Esophagus muscularis mucosa (tissue), 4 donors: Measurements from ENCODE around the gene LCN15. TPM values are rescaled to one million over a fixed set of nuclear protein-coding genes. Genes with fewer than 3 reads are reported as not detected.

Experiments
- DNase-seq: peaks from one replicate; pipeline ENCODE4 v3.0.0-alpha.2; 2017; ENCODE audit errors: extremely low spot score
- H3K27ac ChIP-seq, 4 donors: fragments of 200-600 bp; sonication (generic); replicated peaks in 1 of 4; 1 replicate in 3 of 4; 2 replicates in 1 of 4; pipeline ENCODE4 v1.5.1; 2016 to 2019; ENCODE audit warnings: mild to moderate bottlenecking in 1 of 4
- H3K27me3 ChIP-seq, 4 donors: fragments of 200-600 bp; sonication (generic); one replicate each; pipeline versions ENCODE4 v1.5.1 to v1.6.0; 2016 to 2019
- H3K36me3 ChIP-seq, 4 donors: fragments of 200-600 bp; sonication (generic); one replicate each; pipeline ENCODE4 v1.5.1; 2016 to 2019
- H3K4me1 ChIP-seq, 4 donors: fragments of 200-600 bp; sonication (generic); one replicate each; pipeline ENCODE4 v1.5.1; 2016 to 2019
- H3K4me3 ChIP-seq, 4 donors: fragments of 200-600 bp; sonication (generic); 1 replicate in 2 of 4; 2 replicates in 2 of 4; pipeline ENCODE4 v1.5.1; 2016 to 2019; ENCODE audit warnings: mild to moderate bottlenecking in 4 of 4, moderate library complexity in 1 of 4
- H3K9me3 ChIP-seq, 4 donors: fragments of 200-600 bp; sonication (generic); 1 replicate in 3 of 4; 2 replicates in 1 of 4; pipeline ENCODE4 v1.5.1; 2016 to 2019
- EP300 ChIP-seq: sonication (generic); formaldehyde crosslinking; IDR thresholded peaks from one replicate; pipeline ENCODE4 v1.6.1; 2017; ENCODE audit warnings: antibody characterized with exemption
- POLR2A ChIP-seq: fragments of 450-650 bp; IDR thresholded peaks from one replicate; pipeline ENCODE4 v1.6.1; 2017; ENCODE audit warnings: antibody characterized with exemption, moderate library complexity, mild to moderate bottlenecking, low read depth
- POLR2AphosphoS5 ChIP-seq, 2 donors: sonication (generic); formaldehyde crosslinking; IDR thresholded peaks; one replicate each; pipeline ENCODE4 v1.6.1; 2017; ENCODE audit warnings: antibody characterized with exemption in 2 of 2
- WGBS: methylation state at CpG from one replicate; pipeline ENCODE4 v1.1.5; 2018; 5-methylcytosine and 5-hydroxymethylcytosine counted together
- intact Hi-C: fragments of 100-400 bp; cut with DNase I; formaldehyde crosslinking; loops from one replicate; pipeline ENCODE4 v1.15.1; 2023
- total RNA-seq, 4 donors: library from RNA; depleted of rRNA; stranded (reverse); fragments of >200 nt; gene quantifications; one replicate each; pipeline versions ENCODE4 v1.1.0 to v1.2.1, GENCODE V29; 2016
- TF ChIP-seq, protein P1 (sequence below), 3 experiments: fragments of 200-600 bp in 2 of 3; fragments of 450-650 bp in 1 of 3; sonication (generic) in 2 of 3; IDR thresholded peaks; one replicate each; pipeline ENCODE4 v1.5.1; 2017 to 2019; ENCODE audit warnings: antibody characterized with exemption in 3 of 3, mild to moderate bottlenecking in 2 of 3, moderate library complexity in 1 of 3

The LCN15 gene, protein sequence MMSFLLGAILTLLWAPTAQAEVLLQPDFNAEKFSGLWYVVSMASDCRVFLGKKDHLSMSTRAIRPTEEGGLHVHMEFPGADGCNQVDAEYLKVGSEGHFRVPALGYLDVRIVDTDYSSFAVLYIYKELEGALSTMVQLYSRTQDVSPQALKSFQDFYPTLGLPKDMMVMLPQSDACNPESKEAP
- total RNA-seq, result not detected

DNA sequence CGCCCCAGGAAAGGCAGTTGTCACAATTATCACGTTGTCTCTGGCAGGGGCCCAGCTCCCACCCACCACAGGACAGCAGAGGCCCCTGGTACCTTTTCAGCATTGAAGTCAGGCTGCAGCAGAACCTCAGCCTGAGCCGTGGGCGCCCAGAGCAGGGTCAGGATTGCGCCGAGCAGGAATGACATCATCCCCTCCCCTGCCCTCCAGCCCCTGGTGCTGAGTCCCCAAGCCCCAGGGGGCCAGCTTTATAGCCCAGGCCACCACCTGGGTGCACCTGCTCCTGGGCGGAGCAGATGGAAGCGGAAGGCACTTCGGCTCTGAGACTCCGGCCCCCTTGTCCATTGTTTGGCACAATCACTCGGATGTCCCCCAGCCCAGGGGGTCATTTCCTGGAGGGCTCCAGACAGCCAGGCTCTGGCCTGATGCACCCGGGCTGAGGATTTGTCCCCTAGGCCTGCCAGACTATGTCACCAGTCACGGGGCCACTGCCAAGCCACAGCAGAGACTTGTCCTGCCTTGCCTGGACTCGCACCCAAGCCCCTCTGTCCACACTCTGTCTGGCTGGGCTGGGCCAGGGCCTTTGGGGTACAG lies at the start of gene LCN15:
Gene LCN15 (minus strand): TSS at position 218 of the 591 bp plus-strand sequence. CDS start 30 bp downstream, at position 188.
- DNase-seq, result no peak
- WGBS, result 63% methylated on average over 5 of the region's 14 CpGs
- Histone ChIP-seq H3K9me3 (no peaks in the 10 kb centered on the region), H3K27ac (no peak within 1 kb of the TSS), H3K36me3 (no peaks in the 10 kb centered on the region), H3K4me1 (peaks cover 0 to 16% (median 13%) of the 10 kb centered on the region in 4 donors), H3K27me3 (peaks cover 0 to 71% (median 8%) of the 10 kb centered on the region in 4 donors), H3K4me3 (no peak within 1 kb of the TSS)
- intact Hi-C loops, result no loop called here
- TF ChIP-seq EP300 (no peak), POLR2AphosphoS5 (IDR thresholded peaks at IDR 0.05) (no peak)
- TF ChIP-seq, protein P1, sequence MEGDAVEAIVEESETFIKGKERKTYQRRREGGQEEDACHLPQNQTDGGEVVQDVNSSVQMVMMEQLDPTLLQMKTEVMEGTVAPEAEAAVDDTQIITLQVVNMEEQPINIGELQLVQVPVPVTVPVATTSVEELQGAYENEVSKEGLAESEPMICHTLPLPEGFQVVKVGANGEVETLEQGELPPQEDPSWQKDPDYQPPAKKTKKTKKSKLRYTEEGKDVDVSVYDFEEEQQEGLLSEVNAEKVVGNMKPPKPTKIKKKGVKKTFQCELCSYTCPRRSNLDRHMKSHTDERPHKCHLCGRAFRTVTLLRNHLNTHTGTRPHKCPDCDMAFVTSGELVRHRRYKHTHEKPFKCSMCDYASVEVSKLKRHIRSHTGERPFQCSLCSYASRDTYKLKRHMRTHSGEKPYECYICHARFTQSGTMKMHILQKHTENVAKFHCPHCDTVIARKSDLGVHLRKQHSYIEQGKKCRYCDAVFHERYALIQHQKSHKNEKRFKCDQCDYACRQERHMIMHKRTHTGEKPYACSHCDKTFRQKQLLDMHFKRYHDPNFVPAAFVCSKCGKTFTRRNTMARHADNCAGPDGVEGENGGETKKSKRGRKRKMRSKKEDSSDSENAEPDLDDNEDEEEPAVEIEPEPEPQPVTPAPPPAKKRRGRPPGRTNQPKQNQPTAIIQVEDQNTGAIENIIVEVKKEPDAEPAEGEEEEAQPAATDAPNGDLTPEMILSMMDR (IDR thresholded peaks at IDR 0.05), result no peak

DNA sequence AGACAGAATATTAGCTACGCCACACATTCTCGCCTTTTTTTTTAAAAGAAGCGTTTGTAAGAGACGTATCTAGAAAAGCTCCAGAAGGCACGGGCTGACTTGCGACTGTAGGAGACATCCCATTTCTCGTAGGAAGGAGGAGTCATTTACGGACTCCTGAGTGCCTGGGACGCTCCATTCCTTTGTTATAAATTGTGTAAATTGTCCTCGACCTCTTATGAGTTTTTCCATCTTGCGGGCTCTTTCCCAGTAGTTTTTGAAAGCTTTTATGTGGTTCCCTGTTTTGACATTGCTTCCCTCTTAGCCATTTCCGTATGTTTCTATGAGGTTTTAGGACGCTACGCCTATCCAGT lies 44.5 kb upstream of the LCN15 start:
- TF ChIP-seq POLR2A (no peak), POLR2AphosphoS5 (IDR thresholded peaks at IDR 0.05) (no peak), EP300 (no peak)
- TF ChIP-seq, protein P1 (IDR thresholded peaks at IDR 0.05), result no peak

DNA sequence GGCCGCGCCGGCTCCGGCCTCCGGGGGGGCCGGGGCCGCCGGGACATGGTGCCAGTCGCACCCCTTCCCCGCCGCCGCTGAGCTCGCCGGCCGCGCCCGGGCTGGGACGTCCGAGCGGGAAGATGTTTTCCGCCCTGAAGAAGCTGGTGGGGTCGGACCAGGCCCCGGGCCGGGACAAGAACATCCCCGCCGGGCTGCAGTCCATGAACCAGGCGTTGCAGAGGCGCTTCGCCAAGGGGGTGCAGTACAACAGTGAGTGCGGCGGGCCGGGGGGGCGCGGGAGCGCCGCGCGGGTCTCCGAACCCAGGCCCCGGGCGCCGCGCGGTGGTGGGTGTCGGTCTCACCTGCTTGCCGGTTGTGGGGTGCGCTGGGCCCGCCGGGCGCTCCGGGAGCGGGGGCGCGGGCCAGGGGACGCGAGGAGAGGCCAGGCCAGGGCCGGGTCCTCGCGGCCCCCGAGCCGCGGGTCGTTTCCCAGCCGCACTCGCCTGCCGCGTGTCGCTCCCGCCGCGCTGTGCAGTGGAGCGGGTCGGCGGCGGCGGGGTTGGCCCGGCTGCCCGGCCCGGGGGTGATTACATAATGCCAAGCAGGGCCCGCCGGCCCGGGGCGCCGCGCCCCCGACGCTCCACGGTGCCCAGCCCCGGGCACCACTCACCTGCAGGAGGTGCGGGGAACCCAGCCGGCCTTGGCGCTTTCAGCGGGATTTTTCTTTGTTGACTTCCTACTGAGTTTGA lies 43.9 kb upstream of the LCN15 start:
- H3K4me3 ChIP-seq, result peak overlapping the region; percentile 98 to 100 (median 98)
- 0% methylated on average over 13 of the region's 93 CpGs for WGBS
- DNase-seq, result no peak

More for the DNA sequence above, 44.5 kb upstream of the LCN15 start:
- no peak for DNase-seq
- Histone ChIP-seq H3K9me3 (no peaks in the 10 kb centered on the region), H3K27ac (peak overlapping the region; percentile 87 to 93 (median 90)), H3K27me3 (no peaks in the 10 kb centered on the region), H3K4me1 (peaks cover 28 to 48% (median 45%) of the 10 kb centered on the region in 4 donors), H3K36me3 (peaks cover 0 to 33% (median 21%) of the 10 kb centered on the region in 4 donors), H3K4me3 (peak overlapping the region; percentile 98 to 100 (median 98))
- 6% methylated on average over 14 of the region's 14 CpGs for WGBS
- intact Hi-C loops, result no loop called here

DNA sequence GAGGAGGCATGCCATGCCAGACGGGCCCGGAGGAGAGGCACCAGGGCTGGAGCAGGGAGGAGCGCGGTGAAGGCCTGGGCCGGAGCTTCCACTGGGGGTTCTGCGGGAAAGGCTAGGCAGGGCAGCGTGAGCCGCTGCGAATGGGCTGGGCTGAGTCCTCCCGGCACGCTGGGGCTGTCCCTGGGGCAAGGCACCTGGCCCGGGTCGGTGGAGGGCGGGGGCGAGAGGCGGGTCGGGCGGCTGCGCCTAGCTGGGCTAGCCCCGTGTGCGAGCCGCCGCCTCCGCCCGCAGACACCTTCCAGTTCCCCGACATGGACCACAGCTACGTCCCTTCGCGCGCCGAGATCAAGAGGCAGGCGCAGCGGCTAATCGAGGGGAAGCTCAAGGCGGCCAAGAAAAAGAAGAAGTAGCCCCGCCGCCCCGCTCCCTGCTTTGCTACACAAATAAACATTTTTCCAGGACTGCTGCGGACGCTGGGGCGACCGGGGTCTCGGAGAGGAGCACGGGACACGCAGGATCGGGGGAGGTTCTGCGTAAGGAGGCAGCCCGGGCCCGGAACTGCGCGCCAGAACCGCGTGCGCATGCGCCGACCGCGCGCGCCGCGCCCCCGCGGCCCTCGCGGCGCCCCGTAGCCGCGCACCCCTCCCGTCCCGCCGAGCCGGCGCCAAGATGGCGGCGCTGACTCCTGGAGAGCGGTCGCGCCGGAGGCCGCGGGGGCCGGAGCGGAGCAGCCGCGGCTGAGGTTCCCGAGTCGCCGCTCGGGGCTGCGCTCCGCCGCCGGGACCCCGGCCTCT lies 43.2 kb upstream of the LCN15 start, which contains the start of gene RABL6:
Gene RABL6 (plus strand): TSS at position 668 of the 794 bp plus-strand sequence. CDS start 249 bp downstream, outside the sequence.
- H3K27me3 ChIP-seq, result peaks cover 0 to 6% (median under 1%) of the 10 kb centered on the region in 4 donors
- DNase-seq, result peak; percentile 93
- WGBS, result 1% methylated on average over 40 of the region's 96 CpGs
- intact Hi-C loops, result no loop called here
- H3K9me3 ChIP-seq, result no peaks in the 10 kb centered on the region
- peaks cover 0 to 24% (median 12%) of the 10 kb centered on the region in 4 donors for H3K36me3 ChIP-seq
- peak within 1 kb of the TSS; percentile 98 to 100 (median 98) for H3K4me3 ChIP-seq
- TF ChIP-seq POLR2AphosphoS5 (IDR thresholded peaks at IDR 0.05) (peak; percentile 43 to 82), POLR2A (no peak), EP300 (no peak)
- TF ChIP-seq, protein P1 (IDR thresholded peaks at IDR 0.05), result peak in 1 of 3 experiments; percentile 32
- H3K27ac ChIP-seq, result peak within 1 kb of the TSS; percentile 87 to 93 (median 90)
- peaks cover 28 to 48% (median 45%) of the 10 kb centered on the region in 4 donors for H3K4me1 ChIP-seq

More for the DNA sequence above, 43.9 kb upstream of the LCN15 start:
- Histone ChIP-seq H3K27ac (peak overlapping the region; percentile 87 to 93 (median 90)), H3K27me3 (no peaks in the 10 kb centered on the region), H3K9me3 (no peaks in the 10 kb centered on the region), H3K36me3 (peaks cover 0 to 31% (median 19%) of the 10 kb centered on the region in 4 donors), H3K4me1 (peaks cover 28 to 48% (median 45%) of the 10 kb centered on the region in 4 donors)
- intact Hi-C loops, result no loop called here
- TF ChIP-seq POLR2AphosphoS5 (IDR thresholded peaks at IDR 0.05), result no peak
- TF ChIP-seq, protein P1 (IDR thresholded peaks at IDR 0.05), result no peak
- TF ChIP-seq EP300, result no peak
- no peak for TF ChIP-seq POLR2A
